C4-2B (cell line): ENCODE results near the gene C2CD4A.
"Not testable (repeated sequence)": the region's sequence is repeated elsewhere in the genome, so short reads cannot be mapped to it uniquely, and the experiment has no call there.

ENCODE experiments used
- H3K27ac ChIP-seq: fragments of 450-650 bp; 2 replicates; pipeline ENCODE4 v1.5.1; 2017
- ZFX ChIP-seq: fragments of 450-650 bp; IDR thresholded peaks from 2 replicates; pipeline ENCODE4 v1.6.1; 2017
- TF ChIP-seq, protein P1 (sequence below): fragments of 450-650 bp; conservative IDR thresholded peaks from 2 replicates; pipeline ENCODE4 v1.5.1; 2017; ENCODE audit warnings: mild to moderate bottlenecking

C2CD4A gene

GRCh38 chr15:62035256-62035924 is 31.4 kb upstream of the C2CD4A start:
- TF ChIP-seq, protein P1, sequence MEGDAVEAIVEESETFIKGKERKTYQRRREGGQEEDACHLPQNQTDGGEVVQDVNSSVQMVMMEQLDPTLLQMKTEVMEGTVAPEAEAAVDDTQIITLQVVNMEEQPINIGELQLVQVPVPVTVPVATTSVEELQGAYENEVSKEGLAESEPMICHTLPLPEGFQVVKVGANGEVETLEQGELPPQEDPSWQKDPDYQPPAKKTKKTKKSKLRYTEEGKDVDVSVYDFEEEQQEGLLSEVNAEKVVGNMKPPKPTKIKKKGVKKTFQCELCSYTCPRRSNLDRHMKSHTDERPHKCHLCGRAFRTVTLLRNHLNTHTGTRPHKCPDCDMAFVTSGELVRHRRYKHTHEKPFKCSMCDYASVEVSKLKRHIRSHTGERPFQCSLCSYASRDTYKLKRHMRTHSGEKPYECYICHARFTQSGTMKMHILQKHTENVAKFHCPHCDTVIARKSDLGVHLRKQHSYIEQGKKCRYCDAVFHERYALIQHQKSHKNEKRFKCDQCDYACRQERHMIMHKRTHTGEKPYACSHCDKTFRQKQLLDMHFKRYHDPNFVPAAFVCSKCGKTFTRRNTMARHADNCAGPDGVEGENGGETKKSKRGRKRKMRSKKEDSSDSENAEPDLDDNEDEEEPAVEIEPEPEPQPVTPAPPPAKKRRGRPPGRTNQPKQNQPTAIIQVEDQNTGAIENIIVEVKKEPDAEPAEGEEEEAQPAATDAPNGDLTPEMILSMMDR = no peak
- no peak for TF ChIP-seq ZFX
- H3K27ac ChIP-seq = no peak overlapping the region

DNA sequence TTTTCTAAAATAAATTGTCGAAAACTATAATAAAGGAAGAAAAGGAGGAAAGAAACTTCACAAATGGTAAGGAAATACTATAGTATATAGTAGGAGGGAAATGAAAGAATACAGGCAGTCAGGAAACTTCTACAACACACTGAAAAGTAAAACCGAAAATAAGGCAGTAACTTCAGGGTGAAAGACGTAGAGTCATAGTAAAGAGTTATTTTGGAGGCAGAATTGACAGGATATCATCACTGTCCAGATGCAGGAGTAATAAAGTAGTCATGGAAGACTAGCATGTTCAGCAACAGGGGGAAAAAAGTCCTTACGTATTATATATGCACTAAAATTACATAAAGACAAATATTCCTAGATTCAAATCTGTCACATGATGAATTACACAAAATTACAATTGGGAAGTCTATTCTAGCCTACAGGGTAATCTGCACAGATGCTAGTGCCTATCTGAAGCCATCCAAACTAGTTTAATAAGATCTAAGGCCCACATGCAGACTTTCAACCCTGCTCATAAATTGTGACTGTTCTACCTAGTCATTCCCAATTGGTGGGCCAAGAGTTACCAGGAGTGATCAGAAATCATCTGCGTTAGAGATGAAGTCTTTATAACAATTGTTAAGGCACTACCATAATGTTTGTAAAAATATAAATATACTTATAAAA is 20.6 kb upstream of the C2CD4A start:
- H3K27ac ChIP-seq = no peak overlapping the region
- no peak for TF ChIP-seq ZFX
- TF ChIP-seq, protein P1 = no peak

- H3K27ac ChIP-seq = no peak overlapping the region
- TF ChIP-seq, protein P1 = no peak
- no peak for TF ChIP-seq ZFX
Measured at GRCh38 chr15:62047282-62047827, 19.4 kb upstream of the C2CD4A start.

GRCh38 chr15:62048254-62048653 is 18.5 kb upstream of the C2CD4A start:
- H3K27ac ChIP-seq = not testable (repeated sequence)

DNA sequence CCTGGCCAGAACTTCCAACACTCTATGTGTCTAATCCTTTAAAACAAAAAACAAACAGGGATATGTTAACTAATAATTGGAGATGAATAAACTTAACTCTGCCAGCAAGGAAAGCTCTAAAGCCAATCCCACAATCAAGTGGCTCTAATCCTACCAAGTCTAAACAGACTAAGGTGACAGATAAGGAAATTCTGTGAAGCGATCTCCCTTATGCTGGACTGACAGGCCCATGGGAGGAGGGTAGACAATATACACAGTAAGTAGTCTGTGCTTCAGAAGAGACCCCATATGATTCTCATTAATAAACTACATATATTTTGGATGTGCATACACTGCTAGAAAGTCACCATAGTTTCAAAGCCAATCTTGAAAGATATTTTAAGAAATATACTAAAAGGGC is 16.7 kb upstream of the C2CD4A start:
- TF ChIP-seq, protein P1 = no peak
- TF ChIP-seq ZFX = no peak
- no peak overlapping the region for H3K27ac ChIP-seq

- H3K27ac ChIP-seq = no peak overlapping the region
- TF ChIP-seq, protein P1 = no peak
- no peak for TF ChIP-seq ZFX
Measured at GRCh38 chr15:62051166-62051565, 15.6 kb upstream of the C2CD4A start.

- H3K27ac ChIP-seq = no peak overlapping the region
- no peak for TF ChIP-seq ZFX
- TF ChIP-seq, protein P1 = no peak
Measured at GRCh38 chr15:62052713-62053112, 14.1 kb upstream of the C2CD4A start.
